GM23248 (cell line): ENCODE data around the gene RAB3B. TPM values are rescaled to one million over a fixed set of nuclear protein-coding genes. Genes with fewer than 3 reads are reported as not detected.

Experiments
- DNase-seq: peaks from one replicate; pipeline ENCODE4 v3.0.0-alpha.2; 2015
- H2AFZ ChIP-seq: fragments of 200-600 bp; sonication (generic); 2 replicates; pipeline ENCODE4 v1.6.1; 2016; ENCODE audit warnings: antibody characterized with exemption
- H3F3A ChIP-seq: fragments of 200-600 bp; sonication (generic); 2 replicates; pipeline ENCODE4 v1.6.1; 2016; ENCODE audit warnings: mild to moderate bottlenecking, antibody characterized with exemption, mixed run types; ENCODE audit not compliant: insufficient read depth
- H3K27ac ChIP-seq: fragments of 200-600 bp; sonication (generic); 2 replicates; pipeline ENCODE4 v1.5.1; 2016; ENCODE audit warnings: mild to moderate bottlenecking
- H3K27me3 ChIP-seq: fragments of 200-600 bp; sonication (generic); replicated peaks from 2 replicates; pipeline ENCODE4 v1.6.1; 2016; ENCODE audit warnings: mild to moderate bottlenecking; ENCODE audit not compliant: insufficient read depth
- H3K36me3 ChIP-seq: fragments of 200-600 bp; sonication (generic); 2 replicates; pipeline ENCODE4 v1.6.1; 2016; ENCODE audit warnings: low read depth, mild to moderate bottlenecking
- H3K4me1 ChIP-seq: fragments of 200-600 bp; sonication (generic); 2 replicates; pipeline ENCODE4 v1.6.1; 2016; ENCODE audit warnings: mild to moderate bottlenecking; ENCODE audit not compliant: insufficient read depth
- H3K4me2 ChIP-seq: fragments of 200-600 bp; sonication (generic); one replicate; pipeline ENCODE4 v1.6.1; 2016; ENCODE audit warnings: mild to moderate bottlenecking; ENCODE audit not compliant: unreplicated experiment
- H3K4me3 ChIP-seq: fragments of 200-600 bp; sonication (generic); 2 replicates; pipeline ENCODE4 v1.5.1; 2016; ENCODE audit warnings: mild to moderate bottlenecking
- H3K79me2 ChIP-seq: fragments of 200-600 bp; sonication (generic); 2 replicates; pipeline ENCODE4 v1.6.1; 2016; ENCODE audit warnings: mild to moderate bottlenecking; ENCODE audit not compliant: insufficient read depth
- H3K9ac ChIP-seq: fragments of 200-600 bp; sonication (generic); 2 replicates; pipeline ENCODE4 v1.6.1; 2016; ENCODE audit warnings: mild to moderate bottlenecking
- H3K9me2 ChIP-seq: fragments of 200-600 bp; sonication (generic); 2 replicates; pipeline ENCODE4 v1.6.1; 2016; ENCODE audit warnings: mixed run types, mild to moderate bottlenecking, moderate library complexity; ENCODE audit not compliant: insufficient read depth
- H3K9me3 ChIP-seq: fragments of 200-600 bp; sonication (generic); one replicate; pipeline ENCODE4 v1.6.1; 2017; ENCODE audit warnings: low read depth
- H4K20me1 ChIP-seq: fragments of 200-600 bp; sonication (generic); 2 replicates; pipeline ENCODE4 v1.6.0; 2016; ENCODE audit not compliant: insufficient read depth
- EZH2 ChIP-seq: fragments of 200-600 bp; sonication (generic); IDR thresholded peaks from 2 replicates; pipeline ENCODE4 v1.6.1; 2018; ENCODE audit warnings: antibody characterized with exemption, mild to moderate bottlenecking; ENCODE audit not compliant: insufficient read depth, poor library complexity, severe bottlenecking
- EZH2phosphoT487 ChIP-seq: fragments of 200-600 bp; sonication (generic); IDR thresholded peaks from 2 replicates; pipeline ENCODE4 v1.6.1; 2018; ENCODE audit warnings: antibody characterized with exemption, moderate library complexity, mild to moderate bottlenecking, low read depth; ENCODE audit not compliant: insufficient read depth
- WGBS, 2 experiments: methylation state at CpG; one replicate each; pipeline ENCODE4 v1.1.6; 2015 to 2017; ENCODE audit warnings: low lambda C conversion rate in 2 of 2, low coverage in 1 of 2; ENCODE audit errors: missing lambda C conversion rate in 2 of 2; 5-methylcytosine and 5-hydroxymethylcytosine counted together
- in situ Hi-C: fragments of 300-500 bp; cut with MboI; formaldehyde crosslinking; loops from 2 replicates; pipeline ENCODE4 v1.15.0; 2020
- polyA plus RNA-seq: library from polyadenylated mRNA; unstranded; fragments of >200 nt; fragmentation: Nextera tagmentation; extraction: Ambion mirVana; gene quantifications from 2 replicates; pipeline ENCODE4 v1.2.1, GENCODE V29; 2016
- total RNA-seq: library from RNA; depleted of rRNA; stranded (reverse); fragments of >200 nt; shearing (Covaris generic); gene quantifications from 2 replicates; pipeline ENCODE4 v1.2.3, GENCODE V29; 2014

Gene RAB3B
- total and polyA plus RNA-seq, 2 experiments from 2014 or later: 54.9 to 65.3 TPM

DNA sequence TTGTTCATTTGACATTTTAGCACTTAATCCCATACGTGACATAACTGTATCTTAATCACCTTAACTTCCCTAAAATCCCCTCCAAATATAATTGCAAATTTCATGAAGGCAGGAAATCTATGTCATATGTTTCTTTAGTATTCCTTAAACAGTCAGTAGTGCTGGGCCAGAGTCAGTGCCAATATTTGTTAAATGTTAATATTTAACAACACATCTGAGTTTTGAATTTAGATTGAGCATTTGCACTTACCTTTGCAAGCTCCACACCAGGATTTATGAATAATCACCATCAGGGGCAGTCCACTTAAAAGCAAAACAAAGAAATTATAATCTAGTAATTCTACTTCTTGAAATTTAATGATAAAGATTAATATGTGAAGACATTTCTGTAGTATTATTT, 37.8 kb upstream of the RAB3B start:
- DNase-seq: no peak
- 95 to 97% methylated on average over 1 of the region's 1 CpG for WGBS, 2 experiments

DNA sequence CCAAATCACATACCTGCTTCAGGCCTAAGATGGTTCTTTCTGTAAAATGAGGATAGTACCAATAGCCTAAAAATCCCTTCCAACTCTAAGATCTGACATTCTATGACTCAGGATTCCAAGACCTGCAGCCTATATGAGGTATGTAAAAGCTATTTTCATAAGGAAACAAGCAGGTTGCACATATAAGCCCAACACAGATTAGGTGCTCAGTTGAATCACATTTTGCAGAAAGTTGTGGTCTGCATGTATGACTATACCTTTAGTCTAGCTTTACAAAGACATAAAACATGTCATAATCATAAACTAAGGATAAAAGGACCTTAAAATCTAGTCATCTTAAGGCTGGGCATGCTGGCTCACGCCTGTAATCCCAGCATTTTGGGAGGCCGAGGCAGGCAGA, 35.8 kb upstream of the RAB3B start:
- H3K27ac ChIP-seq: no peak overlapping the region
- WGBS, 2 experiments: 93 to 94% methylated on average over 2 of the region's 2 CpGs

More for the DNA sequence above, 37.8 kb upstream of the RAB3B start:
- Histone ChIP-seq H3K4me2 (no peak overlapping the region), H3K79me2 (peaks cover 45% of the 10 kb centered on the region), H3K4me1 (peaks cover 8% of the 10 kb centered on the region), H2AFZ (no peak overlapping the region), H3K9me2 (no peaks in the 10 kb centered on the region), H4K20me1 (no peaks in the 10 kb centered on the region), H3K36me3 (peaks cover 28% of the 10 kb centered on the region), H3K4me3 (no peak overlapping the region), H3K9me3 (no peaks in the 10 kb centered on the region), H3K27me3 (no peaks in the 10 kb centered on the region), H3K9ac (no peak overlapping the region), H3K27ac (no peak overlapping the region), H3F3A (no peaks in the 10 kb centered on the region)
- TF ChIP-seq EZH2phosphoT487 (no peak), EZH2 (no peak)
- in situ Hi-C loops: no loop called here

DNA sequence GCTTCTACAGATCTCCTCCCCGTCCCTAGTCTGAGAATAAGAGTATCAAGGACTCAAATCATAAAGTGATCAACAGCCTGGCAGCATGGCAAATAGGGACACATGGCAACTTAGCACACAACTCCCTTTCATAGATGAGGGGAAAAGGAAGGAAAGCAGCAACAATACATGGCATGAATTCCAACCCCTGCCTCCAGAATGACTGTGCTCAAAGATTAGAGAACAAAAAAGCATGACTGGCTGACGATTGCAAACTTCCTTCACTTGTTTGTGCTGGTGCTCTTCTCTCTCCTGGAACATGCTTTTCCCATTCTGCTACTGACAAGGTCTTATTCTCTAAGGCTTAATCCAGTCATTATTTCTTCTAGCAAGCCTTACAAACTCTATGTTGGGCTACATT, 31.6 kb upstream of the RAB3B start:
- no peaks in the 10 kb centered on the region for H3K79me2 ChIP-seq
- H3K9me3 ChIP-seq: no peaks in the 10 kb centered on the region
- H3K36me3 ChIP-seq: peaks cover 36% of the 10 kb centered on the region
- H3K4me3 ChIP-seq: no peak overlapping the region
- H3K27ac ChIP-seq: no peak overlapping the region
- H2AFZ ChIP-seq: no peak overlapping the region
- H3K9ac ChIP-seq: no peak overlapping the region
- 0 out of 2 replicates have a peak, but pooled peaks cover 4% of the 10 kb centered on the region for H3F3A ChIP-seq
- in situ Hi-C loops: no loop called here
- DNase-seq: no peak
- H3K9me2 ChIP-seq: no peaks in the 10 kb centered on the region
- H3K27me3 ChIP-seq: no peaks in the 10 kb centered on the region
- WGBS, 2 experiments: 77 to 86% methylated on average over 2 of the region's 2 CpGs
- no peaks in the 10 kb centered on the region for H3K4me1 ChIP-seq
- no peak overlapping the region for H3K4me2 ChIP-seq
- H4K20me1 ChIP-seq: no peaks in the 10 kb centered on the region
- TF ChIP-seq EZH2 (no peak), EZH2phosphoT487 (no peak)

More for the DNA sequence above, 35.8 kb upstream of the RAB3B start:
- TF ChIP-seq EZH2phosphoT487 (no peak), EZH2 (no peak)
- no peak for DNase-seq
- peaks cover 39% of the 10 kb centered on the region for H3K36me3 ChIP-seq
- H3K4me3 ChIP-seq: no peak overlapping the region
- H3K9me3 ChIP-seq: no peaks in the 10 kb centered on the region
- H4K20me1 ChIP-seq: no peaks in the 10 kb centered on the region
- H3F3A ChIP-seq: no peaks in the 10 kb centered on the region
- no peaks in the 10 kb centered on the region for H3K9me2 ChIP-seq
- H3K27me3 ChIP-seq: no peaks in the 10 kb centered on the region
- H2AFZ ChIP-seq: no peak overlapping the region
- no peak overlapping the region for H3K9ac ChIP-seq
- H3K79me2 ChIP-seq: peaks cover 27% of the 10 kb centered on the region
- in situ Hi-C loops: no loop called here
- peaks cover under 1% of the 10 kb centered on the region for H3K4me1 ChIP-seq
- H3K4me2 ChIP-seq: no peak overlapping the region

DNA sequence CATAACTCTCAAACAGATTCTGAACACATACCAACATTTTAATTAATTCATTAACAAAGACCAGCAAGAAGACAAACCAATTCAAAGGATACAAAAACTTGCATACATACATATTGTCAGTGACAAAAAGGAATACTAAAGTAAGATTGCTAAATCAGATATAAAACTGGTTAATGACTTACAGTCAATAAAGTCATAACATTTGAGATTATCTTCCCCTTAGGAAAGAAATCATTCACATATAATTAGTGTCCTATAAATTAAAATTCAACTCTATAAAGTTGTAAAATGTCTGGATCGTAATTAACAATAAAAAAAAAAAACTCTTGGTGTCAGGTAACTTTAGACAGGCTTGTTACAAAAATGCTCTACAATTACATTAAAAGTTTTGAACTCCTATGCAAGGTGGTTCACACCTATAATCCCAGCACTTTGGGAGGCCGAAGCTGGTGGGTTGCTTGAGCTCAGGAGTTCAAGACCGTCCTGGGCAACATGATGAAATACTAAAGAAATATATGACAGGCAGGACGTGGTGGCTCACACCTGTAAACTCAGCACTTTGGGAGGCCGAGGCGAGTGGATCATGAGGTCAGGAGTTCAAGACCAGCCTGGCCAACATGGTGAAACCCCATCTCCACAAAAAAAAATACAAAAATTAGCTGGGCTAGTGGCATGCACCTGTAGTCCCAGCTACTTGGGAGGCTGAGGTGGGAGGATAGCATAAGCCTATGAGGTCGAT, 17.7 kb upstream of the RAB3B start:
- H3K36me3 ChIP-seq: no peaks in the 10 kb centered on the region
- H3K79me2 ChIP-seq: no peaks in the 10 kb centered on the region
- TF ChIP-seq EZH2phosphoT487: no peak
- TF ChIP-seq EZH2: no peak
- no peaks in the 10 kb centered on the region for H3K9me3 ChIP-seq
- H3F3A ChIP-seq: peaks cover 20% of the 10 kb centered on the region
- in situ Hi-C loops: no loop called here
- H3K9me2 ChIP-seq: no peaks in the 10 kb centered on the region
- H3K27me3 ChIP-seq: no peaks in the 10 kb centered on the region
- H3K9ac ChIP-seq: no peak overlapping the region
- H4K20me1 ChIP-seq: no peaks in the 10 kb centered on the region
- DNase-seq: no peak
- no peak overlapping the region for H3K27ac ChIP-seq
- no peak overlapping the region for H3K4me3 ChIP-seq
- H3K4me2 ChIP-seq: no peak overlapping the region
- H2AFZ ChIP-seq: no peak overlapping the region
- H3K4me1 ChIP-seq: peaks cover 24% of the 10 kb centered on the region
- 77 to 84% methylated on average over 7 of the region's 7 CpGs for WGBS, 2 experiments
